Adrenal gland (tissue), 12 donors: ENCODE measurements around the gene FAM53B. TPM values are rescaled to one million over a fixed set of nuclear protein-coding genes. Genes with fewer than 3 reads are reported as not detected.

Experiments used
- DNase-seq, 7 donors: peaks; one replicate each; pipeline ENCODE4 v3.0.0-alpha.2; 2019 to 2020
- H3K27ac ChIP-seq, 5 donors: fragments of 200-600 bp; sonication (generic) in 4 of 5; 1 replicate in 3 of 5; 2 replicates in 2 of 5; pipeline versions ENCODE4 v1.5.1 to v1.8.0; 2016 to 2020; ENCODE audit warnings: mild to moderate bottlenecking in 1 of 5
- H3K27me3 ChIP-seq: fragments of 200-600 bp; 2 replicates; pipeline ENCODE4 v1.8.0; 2021
- H3K36me3 ChIP-seq, 2 donors: fragments of 200-600 bp; replicated peaks in 1 of 2; 1 replicate in 1 of 2; 2 replicates in 1 of 2; pipeline versions ENCODE4 v1.5.1 to v1.8.0; 2018 to 2022
- H3K4me1 ChIP-seq, 2 donors: fragments of 200-600 bp; replicated peaks in 1 of 2; 1 replicate in 1 of 2; 2 replicates in 1 of 2; pipeline versions ENCODE4 v1.5.1 to v1.8.0; 2018 to 2021
- H3K4me3 ChIP-seq, 4 donors: fragments of 200-600 bp; sonication (generic) in 3 of 4; one replicate each; pipeline ENCODE4 v1.5.1; 2016 to 2018
- H3K9me3 ChIP-seq, 3 donors: fragments of 200-600 bp; sonication (generic) in 1 of 3; replicated peaks in 1 of 3; 1 replicate in 2 of 3; 2 replicates in 1 of 3; pipeline versions ENCODE4 v1.5.1 to v1.8.0; 2016 to 2021
- POLR2A ChIP-seq, 2 donors: fragments of 450-650 bp; IDR thresholded peaks; one replicate each; pipeline ENCODE4 v1.6.1; 2017; ENCODE audit warnings: antibody characterized with exemption in 2 of 2, mild to moderate bottlenecking in 2 of 2, moderate library complexity in 1 of 2
- WGBS, 4 donors: extraction: QIAGEN DNeasy Blood & Tissue Kit in 2 of 4; methylation state at CpG; one replicate each; pipeline versions ENCODE4 v1.1.5 to v1.1.7; 2013 to 2017; 5-methylcytosine and 5-hydroxymethylcytosine counted together
- intact Hi-C, 2 donors: fragments of 100-400 bp; cut with DNase I; formaldehyde crosslinking; loops; one replicate each; pipeline versions ENCODE4 v1.14.1 to v1.15.0; 2022 to 2023
- polyA plus RNA-seq, 3 donors: library from polyadenylated mRNA; stranded (reverse); fragments of 200-250 nt in 2 of 3; fragments of 350-450 nt in 1 of 3; fragmentation: Illumina TruSeq in 1 of 3; extraction: RNeasy Lipid Tissue Mini Kit (QIAGEN cat#74804) in 1 of 3; gene quantifications; one replicate each; pipeline ENCODE4 v1.2.3, GENCODE V29; 2013 to 2014
- total RNA-seq, 9 donors: library from RNA; depleted of rRNA in 4 of 9; stranded (reverse); fragments of >200 nt in 4 of 9; fragments of 120-200 nt in 1 of 9; fragmentation: NEBNext Ultra II Directional in 1 of 9; extraction: Animal tissue kit (Norgen Biotek cat#: 25700) in 1 of 9; gene quantifications; one replicate each; pipeline versions ENCODE4 v1.1.0 to v1.2.4, GENCODE V29; 2013 to 2023
- TF ChIP-seq, protein P1 (sequence below), 6 experiments: fragments of 450-650 bp in 4 of 6; fragments of 200-600 bp in 2 of 6; sonication (generic) in 1 of 6; IDR thresholded peaks; 1 replicate in 5 of 6; 2 replicates in 1 of 6; pipeline versions ENCODE4 v1.5.1 to v1.8.0; 2016 to 2021; ENCODE audit warnings: antibody characterized with exemption in 6 of 6, mild to moderate bottlenecking in 2 of 6, moderate library complexity in 1 of 6
- donor health status: healthy with polysubstance abuse.
- donor health status: Bipolar disorder and iron deficiency.
- donor health status: DM: yes; HTN: yes; CAD: no.
- donor health status: DM: no; HTN: no; CAD: no.
- donor health status: DM: no; HTN: no; CAD: no.
- donor health status: DM: yes; HTN: yes; CAD: no.

The FAM53B gene
- total and polyA plus RNA-seq, 12 donors, result 15.1 to 90.9 (median 65.5) TPM

DNA sequence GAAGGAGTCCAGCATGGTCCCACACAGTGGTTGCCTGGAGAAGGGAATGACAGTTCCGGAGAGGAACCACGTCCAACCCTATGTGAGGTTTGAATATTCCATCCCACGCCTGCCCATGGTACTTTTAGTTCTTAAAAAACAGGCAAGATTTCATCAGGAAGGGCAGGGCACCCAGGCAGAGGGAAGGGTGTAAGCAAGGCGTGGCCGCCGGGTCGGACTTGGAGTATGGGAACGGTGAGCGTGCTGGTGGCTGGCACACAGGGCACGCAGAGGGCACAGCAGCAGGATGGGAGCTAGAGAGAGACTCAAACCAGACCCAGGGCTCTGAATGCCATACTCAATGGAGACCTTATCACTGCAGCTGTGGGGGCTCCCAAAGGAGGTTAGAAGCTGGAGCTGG, 34.3 kb downstream of the FAM53B start:
- H3K27me3 ChIP-seq, result no peaks in the 10 kb centered on the region
- H3K4me1 ChIP-seq, result peaks cover 58 to 86% of the 10 kb centered on the region in 2 donors
- intact Hi-C loops, result no loop called here
- H3K4me3 ChIP-seq, result no peak overlapping the region
- 65 to 82% (median 78%) methylated on average over 10 of the region's 10 CpGs for WGBS, 4 donors
- no peak for DNase-seq
- H3K36me3 ChIP-seq, result peaks cover 0 to 14% of the 10 kb centered on the region in 2 donors
- TF ChIP-seq, protein P1, sequence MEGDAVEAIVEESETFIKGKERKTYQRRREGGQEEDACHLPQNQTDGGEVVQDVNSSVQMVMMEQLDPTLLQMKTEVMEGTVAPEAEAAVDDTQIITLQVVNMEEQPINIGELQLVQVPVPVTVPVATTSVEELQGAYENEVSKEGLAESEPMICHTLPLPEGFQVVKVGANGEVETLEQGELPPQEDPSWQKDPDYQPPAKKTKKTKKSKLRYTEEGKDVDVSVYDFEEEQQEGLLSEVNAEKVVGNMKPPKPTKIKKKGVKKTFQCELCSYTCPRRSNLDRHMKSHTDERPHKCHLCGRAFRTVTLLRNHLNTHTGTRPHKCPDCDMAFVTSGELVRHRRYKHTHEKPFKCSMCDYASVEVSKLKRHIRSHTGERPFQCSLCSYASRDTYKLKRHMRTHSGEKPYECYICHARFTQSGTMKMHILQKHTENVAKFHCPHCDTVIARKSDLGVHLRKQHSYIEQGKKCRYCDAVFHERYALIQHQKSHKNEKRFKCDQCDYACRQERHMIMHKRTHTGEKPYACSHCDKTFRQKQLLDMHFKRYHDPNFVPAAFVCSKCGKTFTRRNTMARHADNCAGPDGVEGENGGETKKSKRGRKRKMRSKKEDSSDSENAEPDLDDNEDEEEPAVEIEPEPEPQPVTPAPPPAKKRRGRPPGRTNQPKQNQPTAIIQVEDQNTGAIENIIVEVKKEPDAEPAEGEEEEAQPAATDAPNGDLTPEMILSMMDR (IDR thresholded peaks at IDR 0.05), result no peak
- TF ChIP-seq POLR2A (IDR thresholded peaks at IDR 0.05), result no peak
- peak overlapping the region in 3 of 5 donors; percentile 70 to 98 (median 95) for H3K27ac ChIP-seq
- no peaks in the 10 kb centered on the region for H3K9me3 ChIP-seq

DNA sequence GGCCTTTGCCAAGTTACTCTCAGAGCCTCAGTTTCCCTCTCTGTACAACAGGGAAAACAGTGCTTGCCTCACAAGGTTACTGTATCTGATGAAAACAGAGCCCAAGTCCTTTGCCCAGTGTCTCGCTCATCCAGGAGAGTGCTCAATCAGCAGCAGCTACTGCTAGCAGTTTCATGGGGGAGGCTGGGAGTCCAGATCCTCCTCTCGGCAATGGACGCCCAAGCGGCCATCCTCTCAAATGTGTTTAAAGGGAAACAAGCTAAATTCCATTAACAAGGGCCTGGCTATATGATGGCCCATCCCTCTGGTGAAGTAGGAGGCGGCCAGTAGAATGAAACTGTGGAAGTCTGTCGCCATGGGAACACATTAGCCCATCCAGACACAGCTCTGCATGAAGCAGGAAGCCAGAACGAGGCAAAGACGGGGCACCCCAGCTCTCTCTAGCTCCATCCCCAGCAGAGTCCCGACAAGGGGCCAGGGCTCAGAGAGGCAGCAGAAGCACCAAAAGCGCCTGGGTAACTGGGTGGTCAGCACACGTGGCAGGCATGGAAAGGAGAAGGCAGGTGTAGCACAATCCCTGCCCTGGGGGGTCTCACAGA, 35.2 kb downstream of the FAM53B start:
- DNase-seq, result no peak
- Histone ChIP-seq H3K4me1 (peaks cover 66 to 88% of the 10 kb centered on the region in 2 donors), H3K4me3 (no peak overlapping the region), H3K36me3 (peaks cover 0 to 15% of the 10 kb centered on the region in 2 donors), H3K9me3 (no peaks in the 10 kb centered on the region), H3K27me3 (no peaks in the 10 kb centered on the region), H3K27ac (peak overlapping the region in 3 of 5 donors; percentile 69 to 98 (median 95))
- intact Hi-C loops, result no loop called here
- WGBS, 4 donors, result 67 to 75% (median 72%) methylated on average over 10 to 11 of the region's 11 CpGs
- no peak for TF ChIP-seq POLR2A (IDR thresholded peaks at IDR 0.05)
- TF ChIP-seq, protein P1 (IDR thresholded peaks at IDR 0.05), result no peak

DNA sequence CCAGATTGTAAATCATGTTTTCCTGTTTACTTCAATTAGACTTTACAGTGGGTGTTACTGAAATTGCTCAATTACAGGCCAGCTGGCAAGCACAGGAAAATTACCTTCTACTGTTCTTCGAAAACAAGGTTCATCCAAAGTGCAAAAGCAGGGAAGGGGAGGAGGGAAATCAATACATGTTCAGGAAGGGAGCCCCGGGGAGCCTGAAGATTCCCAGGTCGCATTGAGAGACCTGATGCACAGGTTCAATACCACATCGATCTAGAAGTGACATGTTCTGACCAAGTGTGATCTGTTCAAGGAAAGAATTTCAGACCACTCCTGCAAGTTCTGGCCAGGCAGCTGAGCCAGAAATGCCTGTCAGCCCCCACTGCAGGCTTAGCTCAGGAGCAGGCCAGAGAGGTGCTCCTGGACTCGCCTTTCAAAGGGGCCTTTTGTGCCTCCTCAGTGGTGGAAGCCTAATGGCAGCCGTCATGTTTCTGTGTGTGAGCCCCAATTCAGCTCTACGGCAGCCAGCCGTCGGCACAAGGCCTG, 35.9 kb downstream of the FAM53B start:
- Histone ChIP-seq H3K27me3 (no peaks in the 10 kb centered on the region), H3K4me1 (peaks cover 73 to 88% of the 10 kb centered on the region in 2 donors), H3K9me3 (no peaks in the 10 kb centered on the region), H3K27ac (peak overlapping the region in 3 of 5 donors; percentile 69 to 98 (median 95)), H3K36me3 (peaks cover 0 to 15% of the 10 kb centered on the region in 2 donors), H3K4me3 (no peak overlapping the region)
- WGBS, 4 donors, result 35 to 52% (median 47%) methylated on average over 7 to 9 of the region's 9 CpGs
- intact Hi-C loops, result no loop called here
- DNase-seq, result no peak
- no peak for TF ChIP-seq POLR2A (IDR thresholded peaks at IDR 0.05)

DNA sequence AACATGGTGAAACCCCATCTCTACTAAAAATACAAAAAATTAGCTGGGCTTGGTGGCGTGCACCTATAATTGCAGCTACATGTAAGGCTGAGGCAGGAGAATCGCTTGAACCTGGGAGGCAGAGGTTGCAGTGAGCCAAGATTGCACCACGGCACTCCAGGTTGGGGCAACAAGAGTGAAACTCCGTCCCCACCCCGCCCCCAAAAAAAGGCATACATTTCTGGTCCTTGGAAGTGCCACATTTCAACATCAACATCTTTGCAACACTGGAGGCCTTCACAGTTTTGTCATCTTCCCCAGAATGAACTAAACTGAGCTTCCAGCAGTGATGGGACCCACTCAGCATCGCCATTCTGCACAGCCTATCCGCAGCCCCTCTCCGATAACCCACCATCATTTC, 36.6 kb downstream of the FAM53B start:
- TF ChIP-seq, protein P1 (IDR thresholded peaks at IDR 0.05), result no peak
- no peak for TF ChIP-seq POLR2A (IDR thresholded peaks at IDR 0.05)
- DNase-seq, result no peak
- Histone ChIP-seq H3K36me3 (peaks cover 0 to 15% of the 10 kb centered on the region in 2 donors), H3K4me3 (no peak overlapping the region), H3K4me1 (peaks cover 81 to 88% of the 10 kb centered on the region in 2 donors), H3K9me3 (no peaks in the 10 kb centered on the region), H3K27me3 (no peaks in the 10 kb centered on the region), H3K27ac (peak overlapping the region in 3 of 5 donors; percentile 95 to 98 (median 98))
- intact Hi-C loops, result no loop called here
- 71 to 88% (median 77%) methylated on average over 8 of the region's 8 CpGs for WGBS, 4 donors

- Histone ChIP-seq H3K4me3 (no peak overlapping the region), H3K9me3 (no peaks in the 10 kb centered on the region), H3K27me3 (no peaks in the 10 kb centered on the region), H3K27ac (peak overlapping the region in 4 of 5 donors; percentile 4 to 98 (median 96)), H3K36me3 (peaks cover 0 to 15% of the 10 kb centered on the region in 2 donors), H3K4me1 (peaks cover 85 to 90% of the 10 kb centered on the region in 2 donors)
- no peak for DNase-seq
- intact Hi-C loops, result no loop called here
- 59 to 71% (median 65%) methylated on average over 1 to 3 of the region's 3 CpGs; no CpG with 5 or more reads in 1 of the 4 donors for WGBS, 4 donors
- TF ChIP-seq POLR2A (IDR thresholded peaks at IDR 0.05), result no peak
- TF ChIP-seq, protein P1 (IDR thresholded peaks at IDR 0.05), result no peak
These were observed 37.1 kb downstream of the FAM53B start for GRCh38 chr10:124707144-124707467.
